Loucy (cell line): ENCODE measurements around the gene PPP2R1B.

Experiments
- EZH2phosphoT487 ChIP-seq: fragments of 200-600 bp; IDR thresholded peaks from 2 replicates; pipeline ENCODE4 v1.6.1; 2018; ENCODE audit warnings: antibody characterized with exemption, mild to moderate bottlenecking, moderate library complexity, borderline replicate concordance
- TF ChIP-seq, protein P1 (sequence below): fragments of 200-600 bp; sonication (generic); conservative IDR thresholded peaks from 2 replicates; pipeline ENCODE4 v1.5.1; 2014; ENCODE audit warnings: mild to moderate bottlenecking, antibody characterized with exemption, low read length

DNA sequence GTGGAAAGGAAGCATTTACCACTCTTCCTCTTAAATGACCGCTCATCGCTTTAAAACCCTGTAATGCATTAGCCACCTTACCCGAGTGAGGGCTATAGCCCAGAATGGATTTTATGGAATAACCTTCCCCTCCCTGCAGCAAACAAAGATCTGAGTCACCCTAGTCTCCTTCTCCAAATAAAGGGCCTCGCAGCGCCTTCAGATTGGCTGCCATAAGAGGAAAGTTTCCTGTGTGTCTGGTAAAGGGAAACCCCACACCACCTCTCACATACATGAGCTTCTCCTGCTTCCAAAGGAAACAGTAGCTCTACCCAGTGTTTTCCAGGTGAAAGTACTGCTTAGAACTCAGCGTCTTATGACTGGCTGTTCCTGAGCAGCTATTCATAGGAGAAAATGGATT lies 47.8 kb downstream of the PPP2R1B start:
- TF ChIP-seq, protein P1, sequence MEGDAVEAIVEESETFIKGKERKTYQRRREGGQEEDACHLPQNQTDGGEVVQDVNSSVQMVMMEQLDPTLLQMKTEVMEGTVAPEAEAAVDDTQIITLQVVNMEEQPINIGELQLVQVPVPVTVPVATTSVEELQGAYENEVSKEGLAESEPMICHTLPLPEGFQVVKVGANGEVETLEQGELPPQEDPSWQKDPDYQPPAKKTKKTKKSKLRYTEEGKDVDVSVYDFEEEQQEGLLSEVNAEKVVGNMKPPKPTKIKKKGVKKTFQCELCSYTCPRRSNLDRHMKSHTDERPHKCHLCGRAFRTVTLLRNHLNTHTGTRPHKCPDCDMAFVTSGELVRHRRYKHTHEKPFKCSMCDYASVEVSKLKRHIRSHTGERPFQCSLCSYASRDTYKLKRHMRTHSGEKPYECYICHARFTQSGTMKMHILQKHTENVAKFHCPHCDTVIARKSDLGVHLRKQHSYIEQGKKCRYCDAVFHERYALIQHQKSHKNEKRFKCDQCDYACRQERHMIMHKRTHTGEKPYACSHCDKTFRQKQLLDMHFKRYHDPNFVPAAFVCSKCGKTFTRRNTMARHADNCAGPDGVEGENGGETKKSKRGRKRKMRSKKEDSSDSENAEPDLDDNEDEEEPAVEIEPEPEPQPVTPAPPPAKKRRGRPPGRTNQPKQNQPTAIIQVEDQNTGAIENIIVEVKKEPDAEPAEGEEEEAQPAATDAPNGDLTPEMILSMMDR = no peak
- TF ChIP-seq EZH2phosphoT487 = no peak
